Testis (tissue), 3 donors: ENCODE results near the gene PRRT2. TPM values are rescaled to one million over a fixed set of nuclear protein-coding genes. Genes with fewer than 3 reads are reported as not detected.
A peak's percentile ranks its signal among the peaks of the same experiment; 100 is the strongest.
"Not testable (repeated sequence)": the region's sequence is repeated elsewhere in the genome, so short reads cannot be mapped to it uniquely, and the experiment has no call there.

ENCODE experiments used
- DNase-seq: peaks from one replicate; pipeline ENCODE4 v3.0.0-alpha.2; 2019
- H3K27ac ChIP-seq, 2 donors: fragments of 200-600 bp; sonication (generic); one replicate each; pipeline ENCODE4 v1.5.1; 2019
- H3K27me3 ChIP-seq: fragments of 200-600 bp; sonication (generic); one replicate; pipeline ENCODE4 v1.5.1; 2019
- H3K36me3 ChIP-seq: fragments of 200-600 bp; sonication (generic); one replicate; pipeline ENCODE4 v1.5.1; 2017; ENCODE audit warnings: low read depth; ENCODE audit errors: missing control alignments
- H3K4me1 ChIP-seq: fragments of 200-600 bp; sonication (generic); one replicate; pipeline ENCODE4 v1.5.1; 2019
- H3K4me3 ChIP-seq, 2 donors: fragments of 200-600 bp; sonication (generic); one replicate each; pipeline ENCODE4 v1.5.1; 2017 to 2019
- H3K9me3 ChIP-seq: fragments of 200-600 bp; sonication (generic); one replicate; pipeline ENCODE4 v1.5.1; 2017
- CTCF ChIP-seq, 3 experiments: fragments of 450-650 bp in 2 of 3; fragments of 200-600 bp in 1 of 3; sonication (generic) in 1 of 3; IDR thresholded peaks; one replicate each; pipeline ENCODE4 v1.5.1; 2016 to 2019; ENCODE audit warnings: antibody characterized with exemption in 3 of 3, mild to moderate bottlenecking in 2 of 3, moderate library complexity in 1 of 3
- POLR2A ChIP-seq: fragments of 450-650 bp; IDR thresholded peaks from one replicate; pipeline ENCODE4 v1.6.1; 2017; ENCODE audit warnings: antibody characterized with exemption, mild to moderate bottlenecking, moderate library complexity
- WGBS, 2 donors: methylation state at CpG; one replicate each; pipeline ENCODE4 v1.1.5; 2018; 5-methylcytosine and 5-hydroxymethylcytosine counted together
- intact Hi-C: fragments of 100-400 bp; cut with DNase I; formaldehyde crosslinking; loops from one replicate; pipeline ENCODE4 v1.15.1; 2023; ENCODE audit warnings: low total_unique reads
- polyA plus RNA-seq: library from polyadenylated mRNA; stranded (reverse); fragments of 350-450 nt; fragmentation: Illumina TruSeq; extraction: RNeasy Lipid Tissue Mini Kit (QIAGEN cat#74804); gene quantifications from one replicate; pipeline ENCODE4 v1.2.3, GENCODE V29; 2014; ENCODE audit warnings: low read depth, low replicate concordance; ENCODE audit not compliant: insufficient read depth
- total RNA-seq, 2 donors: library from RNA; depleted of rRNA; stranded (reverse); fragments of >200 nt; gene quantifications; one replicate each; pipeline ENCODE4 v1.2.3, GENCODE V29; 2016

The PRRT2 gene
- total and polyA plus RNA-seq, 3 donors from 2014 or later = 8.0 to 18.0 (median 13.3) TPM

GRCh38 chr16:29826342-29826695, 14.3 kb downstream of the PRRT2 start:
- no peaks in the 10 kb centered on the region for H3K9me3 ChIP-seq
- no peak for TF ChIP-seq CTCF (IDR thresholded peaks at IDR 0.05)
- no peak for TF ChIP-seq POLR2A
- 31 to 36% methylated on average over 8 of the region's 8 CpGs for WGBS, 2 donors
- peaks cover 79% of the 10 kb centered on the region for H3K4me1 ChIP-seq
- no peak overlapping the region for H3K4me3 ChIP-seq
- no peaks in the 10 kb centered on the region for H3K27me3 ChIP-seq
- peak overlapping the region; percentile 88 to 91 for H3K27ac ChIP-seq
- DNase-seq = peak; percentile 70
- H3K36me3 ChIP-seq = no peaks in the 10 kb centered on the region
- intact Hi-C loops = no loop called here

GRCh38 chr16:29830774-29831173, 18.8 kb downstream of the PRRT2 start:
- no peak overlapping the region for H3K4me3 ChIP-seq
- H3K9me3 ChIP-seq = no peaks in the 10 kb centered on the region
- 95 to 96% methylated on average over 11 of the region's 11 CpGs for whole genome bisulfite sequencing, 2 donors
- peaks cover 34% of the 10 kb centered on the region for H3K4me1 ChIP-seq
- H3K27me3 ChIP-seq = no peaks in the 10 kb centered on the region
- no peaks in the 10 kb centered on the region for H3K36me3 ChIP-seq
- peak overlapping the region in 1 of 2 donors; percentile 14 for H3K27ac ChIP-seq
- intact Hi-C loops = no loop called here
- no peak for TF ChIP-seq CTCF (IDR thresholded peaks at IDR 0.05)
- TF ChIP-seq POLR2A = no peak
- DNase-seq = no peak

- DNase-seq = no peak
- Histone ChIP-seq H3K9me3 (no peaks in the 10 kb centered on the region), H3K4me1 (peaks cover 27% of the 10 kb centered on the region), H3K27ac (no peak overlapping the region), H3K27me3 (no peaks in the 10 kb centered on the region), H3K4me3 (no peak overlapping the region), H3K36me3 (no peaks in the 10 kb centered on the region)
- intact Hi-C loops = no loop called here
- TF ChIP-seq CTCF (IDR thresholded peaks at IDR 0.05) = no peak
- no peak for TF ChIP-seq POLR2A
- 82 to 88% methylated on average over 1 to 2 of the region's 2 CpGs for WGBS, 2 donors
Observed at GRCh38 chr16:29831490-29831889, 19.5 kb downstream of the PRRT2 start.

- intact Hi-C loops, H3K4me3 ChIP-seq, H3K9me3 ChIP-seq, H3K36me3 ChIP-seq, H3K27me3 ChIP-seq, DNase-seq, H3K27ac ChIP-seq, H3K4me1 ChIP-seq: not testable (repeated sequence)
- 93% methylated on average over 4 of the region's 4 CpGs for WGBS, 2 donors
Observed at GRCh38 chr16:29833219-29833618, 21.2 kb downstream of the PRRT2 start.

GRCh38 chr16:29834079-29834478, 22.1 kb downstream of the PRRT2 start:
- WGBS, 2 donors = 90 to 91% methylated on average over 5 of the region's 5 CpGs
- no peaks in the 10 kb centered on the region for H3K36me3 ChIP-seq

More at GRCh38 chr16:29834079-29834478, 22.1 kb downstream of the PRRT2 start:
- no peak for DNase-seq
- Histone ChIP-seq H3K27me3 (no peaks in the 10 kb centered on the region), H3K9me3 (no peaks in the 10 kb centered on the region), H3K27ac (no peak overlapping the region), H3K4me1 (peaks cover 1% of the 10 kb centered on the region), H3K4me3 (no peak overlapping the region)
- TF ChIP-seq POLR2A (no peak), CTCF (IDR thresholded peaks at IDR 0.05) (no peak)
- intact Hi-C loops = no loop called here
